GM12864 (cell line): ENCODE measurements around the gene OSBPL3.

Experiments
- DNase-seq: peaks from one replicate; pipeline ENCODE4 v3.0.0-alpha.2; 2011; ENCODE audit warnings: low read depth
- H3K4me3 ChIP-seq: 2 replicates; pipeline ENCODE4 v1.5.1; 2011; ENCODE audit warnings: mild to moderate bottlenecking, low read depth, low read length, control low read depth
- TF ChIP-seq, protein P1 (sequence below): IDR thresholded peaks from 2 replicates; pipeline ENCODE4 v1.5.1; 2011; ENCODE audit warnings: low read depth, mild to moderate bottlenecking, moderate library complexity, low read length, control low read depth, inconsistent platforms; ENCODE audit errors: missing control alignments

OSBPL3 gene

DNA sequence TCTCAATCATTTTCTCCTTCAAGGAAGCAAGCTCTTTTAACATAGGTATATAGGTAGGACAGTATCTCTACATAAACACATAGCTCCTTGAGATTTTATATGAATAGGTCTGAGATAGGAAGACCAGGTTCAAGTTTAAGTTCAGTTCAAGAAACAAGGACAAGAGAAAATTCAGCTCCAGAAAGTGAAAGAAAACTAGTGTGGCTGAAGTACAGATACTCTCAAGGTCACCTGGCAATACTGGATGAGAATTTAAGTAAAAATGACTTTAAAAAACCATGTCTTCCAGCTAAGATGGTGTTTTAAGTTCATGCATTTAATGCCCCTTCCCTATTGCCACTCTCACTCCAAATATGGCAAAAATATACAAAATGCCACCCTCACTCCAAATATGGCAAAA is 91.3 kb downstream of the OSBPL3 start:
- H3K4me3 ChIP-seq: no peak overlapping the region
- no peak for DNase-seq
- TF ChIP-seq, protein P1, sequence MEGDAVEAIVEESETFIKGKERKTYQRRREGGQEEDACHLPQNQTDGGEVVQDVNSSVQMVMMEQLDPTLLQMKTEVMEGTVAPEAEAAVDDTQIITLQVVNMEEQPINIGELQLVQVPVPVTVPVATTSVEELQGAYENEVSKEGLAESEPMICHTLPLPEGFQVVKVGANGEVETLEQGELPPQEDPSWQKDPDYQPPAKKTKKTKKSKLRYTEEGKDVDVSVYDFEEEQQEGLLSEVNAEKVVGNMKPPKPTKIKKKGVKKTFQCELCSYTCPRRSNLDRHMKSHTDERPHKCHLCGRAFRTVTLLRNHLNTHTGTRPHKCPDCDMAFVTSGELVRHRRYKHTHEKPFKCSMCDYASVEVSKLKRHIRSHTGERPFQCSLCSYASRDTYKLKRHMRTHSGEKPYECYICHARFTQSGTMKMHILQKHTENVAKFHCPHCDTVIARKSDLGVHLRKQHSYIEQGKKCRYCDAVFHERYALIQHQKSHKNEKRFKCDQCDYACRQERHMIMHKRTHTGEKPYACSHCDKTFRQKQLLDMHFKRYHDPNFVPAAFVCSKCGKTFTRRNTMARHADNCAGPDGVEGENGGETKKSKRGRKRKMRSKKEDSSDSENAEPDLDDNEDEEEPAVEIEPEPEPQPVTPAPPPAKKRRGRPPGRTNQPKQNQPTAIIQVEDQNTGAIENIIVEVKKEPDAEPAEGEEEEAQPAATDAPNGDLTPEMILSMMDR: no peak

DNA sequence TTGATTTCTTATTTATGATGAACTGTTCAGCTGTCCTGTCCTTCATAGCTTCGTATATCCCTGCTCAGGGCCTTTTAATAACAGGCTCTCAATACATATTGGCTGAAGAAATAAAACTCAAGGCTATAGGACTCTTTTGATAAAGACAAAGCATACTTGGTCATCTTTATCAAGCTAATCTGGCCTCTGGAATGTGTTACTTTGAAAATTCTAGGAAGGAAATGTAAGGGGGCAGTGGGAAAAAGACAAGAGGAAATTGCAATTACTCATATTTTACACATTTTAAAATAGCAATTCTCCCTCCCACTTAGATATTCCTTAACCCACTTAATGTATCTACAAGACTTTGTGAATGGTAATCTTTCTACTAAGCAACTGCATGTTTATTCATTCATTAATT is 94.3 kb downstream of the OSBPL3 start:
- no peak for DNase-seq
- H3K4me3 ChIP-seq: no peak overlapping the region
- TF ChIP-seq, protein P1: no peak

DNA sequence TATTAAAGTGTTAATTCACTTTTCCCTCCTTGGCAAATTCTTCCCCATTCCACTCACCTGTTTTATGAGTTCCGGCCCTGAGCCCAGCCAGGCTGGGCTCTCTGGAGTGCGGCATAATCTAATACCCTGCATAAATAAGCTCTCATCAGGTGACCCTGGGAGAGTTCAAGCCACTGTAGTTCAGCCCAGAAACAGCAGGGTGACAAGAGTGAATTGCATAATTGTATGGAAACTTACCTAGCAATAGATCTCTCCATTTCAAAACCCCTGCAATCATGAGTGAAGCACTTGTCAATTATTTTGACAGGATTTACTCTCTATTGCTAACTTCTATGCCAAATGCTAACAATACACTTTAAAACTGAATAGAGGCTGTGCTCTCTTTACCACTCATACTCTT is 94.7 kb downstream of the OSBPL3 start:
- no peak for DNase-seq
- TF ChIP-seq, protein P1: no peak
- H3K4me3 ChIP-seq: no peak overlapping the region

DNA sequence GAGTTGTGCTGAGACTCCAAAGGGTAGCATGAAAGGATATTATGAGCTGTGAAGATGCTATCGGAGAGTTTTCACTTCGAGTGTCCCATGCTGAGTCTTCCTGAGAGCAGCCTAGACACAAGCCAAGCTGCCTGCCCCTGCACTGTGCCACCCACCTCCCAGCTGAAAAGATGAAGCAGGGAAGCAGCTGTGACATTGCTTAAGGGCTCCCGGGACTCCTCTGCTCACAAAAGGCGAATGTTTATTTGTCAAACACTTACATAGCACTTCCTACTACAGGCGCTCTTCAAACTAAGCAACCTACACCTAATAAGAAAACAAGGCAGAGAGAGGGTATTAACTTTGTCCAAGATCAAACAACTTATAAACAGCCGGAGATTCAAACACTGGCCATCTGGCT is 95.6 kb downstream of the OSBPL3 start:
- no peak overlapping the region for H3K4me3 ChIP-seq
- DNase-seq: no peak

DNA sequence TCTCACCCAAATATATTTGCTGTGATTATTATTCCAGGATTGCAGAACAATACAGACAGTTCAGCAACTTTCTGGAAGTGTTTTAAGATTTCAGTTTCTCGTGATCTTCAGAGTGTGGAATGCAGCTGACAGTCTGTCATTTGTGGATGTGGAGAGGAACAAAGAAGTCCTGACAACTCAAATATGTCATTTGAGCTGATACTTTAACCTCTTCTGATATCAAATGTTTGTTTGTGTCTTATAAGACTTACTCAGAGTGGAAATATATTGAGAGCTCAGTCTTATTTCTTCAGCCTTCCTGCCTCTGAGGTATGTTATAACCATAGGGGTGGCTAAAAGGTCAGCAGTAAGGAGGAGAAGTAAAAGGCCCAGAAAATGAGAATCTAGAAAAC is 96.4 kb downstream of the OSBPL3 start:
- DNase-seq: no peak
- TF ChIP-seq, protein P1: no peak
- H3K4me3 ChIP-seq: no peak overlapping the region

More for the DNA sequence above, 95.6 kb downstream of the OSBPL3 start:
- TF ChIP-seq, protein P1: no peak

DNA sequence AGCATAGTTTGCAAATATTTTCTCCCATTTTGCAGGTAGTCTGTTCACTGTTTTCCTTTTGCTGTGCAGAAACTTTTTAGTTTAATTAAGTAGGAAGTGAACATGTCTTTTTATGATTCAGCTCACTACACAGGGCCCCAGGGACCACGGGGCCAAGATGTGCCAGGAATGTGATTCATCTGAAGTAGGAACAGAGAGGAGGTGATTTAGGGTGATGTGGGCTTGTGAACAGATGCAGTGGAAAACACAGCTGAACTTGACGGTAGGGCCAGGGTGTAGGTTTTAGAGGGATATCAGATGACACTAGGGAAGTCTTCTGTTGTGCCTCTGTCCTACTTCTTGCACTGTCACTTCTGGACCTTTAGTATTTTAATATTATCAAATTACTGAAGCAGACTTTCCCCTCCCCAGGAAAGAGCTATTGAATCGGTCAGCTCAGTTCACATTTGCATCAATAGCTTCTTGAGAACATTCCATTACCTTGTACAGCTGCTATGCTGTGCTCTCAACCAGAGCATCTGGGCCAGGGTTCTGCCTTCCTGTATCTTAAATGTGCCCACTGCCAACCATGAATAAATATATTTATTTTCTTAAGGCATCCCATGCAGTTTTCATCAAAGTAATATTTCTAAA is 96.9 kb downstream of the OSBPL3 start:
- no peak overlapping the region for H3K4me3 ChIP-seq
- no peak for DNase-seq
- TF ChIP-seq, protein P1: no peak

DNA sequence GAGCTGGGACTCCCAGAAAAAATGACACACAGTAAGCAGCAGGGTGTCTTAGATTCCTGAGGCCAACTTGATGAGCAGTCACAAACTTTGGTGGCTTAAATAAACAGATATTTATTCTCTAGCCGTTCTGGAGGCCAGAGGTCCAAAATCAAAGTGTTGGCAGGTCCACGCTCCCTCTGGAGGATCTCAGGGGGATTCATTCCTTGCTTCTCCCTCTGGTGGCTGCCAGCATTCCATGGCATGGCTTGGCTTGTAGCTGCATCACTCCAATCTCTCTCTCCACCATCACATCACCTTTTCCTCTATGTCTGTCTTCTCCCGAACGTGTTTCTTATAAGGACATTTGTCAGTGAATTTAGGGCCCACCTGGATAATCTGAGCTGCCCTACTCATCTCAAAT is 98.4 kb downstream of the OSBPL3 start:
- H3K4me3 ChIP-seq: no peak overlapping the region
- DNase-seq: no peak
- TF ChIP-seq, protein P1: no peak
